ENCODE measurements around the gene REN.

DNA sequence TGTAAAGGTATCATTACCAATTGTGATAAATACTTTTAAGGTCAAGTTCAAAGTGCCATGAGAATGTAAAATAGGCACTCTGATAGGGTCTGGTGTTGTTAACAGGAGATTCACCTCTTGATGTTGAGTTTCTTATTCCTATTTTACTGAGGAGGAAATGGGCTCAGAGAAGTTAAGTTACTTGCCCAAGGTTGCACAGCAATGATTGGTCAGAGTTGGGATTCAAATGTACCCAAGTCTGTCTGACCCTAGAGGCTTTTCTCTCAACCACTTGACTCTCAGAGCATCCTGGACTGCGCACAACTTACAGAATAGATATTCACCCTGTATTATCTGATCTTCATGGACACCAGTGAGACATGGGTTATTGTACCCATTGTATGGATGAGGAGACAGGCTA, 59.3 kb downstream of the REN start:
- TF ChIP-seq CTCF (IDR thresholded peaks at IDR 0.05; ENCODE audit: extremely low read depth in 1 of 2, insufficient read depth in 1 of 2, low read depth in 1 of 2, low read length in 2 of 2), result no peak
- no peak for TF ChIP-seq POLR2AphosphoS5 (IDR thresholded peaks at IDR 0.05; ENCODE audit: insufficient read depth, low read depth, low read length)
- no peak for TF ChIP-seq POLR2A (IDR thresholded peaks at IDR 0.05; ENCODE audit: low read depth, low read length)
- no peak for TF ChIP-seq MAX (IDR thresholded peaks at IDR 0.05; ENCODE audit: insufficient read depth, insufficient read length)
- TF ChIP-seq EZH2 (IDR thresholded peaks at IDR 0.05; ENCODE audit: borderline replicate concordance, low read depth, low read length, severe bottlenecking), result no peak
- no peak for TF ChIP-seq GATA2 (IDR thresholded peaks at IDR 0.05; ENCODE audit: insufficient read depth, insufficient read length, low read depth, low read length)
- no peak for TF ChIP-seq JUN (IDR thresholded peaks at IDR 0.05; ENCODE audit: borderline replicate concordance, insufficient read depth, insufficient read length, low read depth)
- no peak for TF ChIP-seq FOS (IDR thresholded peaks at IDR 0.05; ENCODE audit: borderline replicate concordance, insufficient read depth, low read length)
- TF ChIP-seq MYC (IDR thresholded peaks at IDR 0.05; ENCODE audit: low read depth, low read length), result no peak

Data from endothelial cell of umbilical vein (primary cell).